GM04503 (cell line): ENCODE measurements around the gene ZFYVE27.

ENCODE experiments used
- DNase-seq: peaks from one replicate; pipeline ENCODE4 v3.0.0-alpha.2; 2012; ENCODE audit warnings: low read depth

Gene ZFYVE27

DNA sequence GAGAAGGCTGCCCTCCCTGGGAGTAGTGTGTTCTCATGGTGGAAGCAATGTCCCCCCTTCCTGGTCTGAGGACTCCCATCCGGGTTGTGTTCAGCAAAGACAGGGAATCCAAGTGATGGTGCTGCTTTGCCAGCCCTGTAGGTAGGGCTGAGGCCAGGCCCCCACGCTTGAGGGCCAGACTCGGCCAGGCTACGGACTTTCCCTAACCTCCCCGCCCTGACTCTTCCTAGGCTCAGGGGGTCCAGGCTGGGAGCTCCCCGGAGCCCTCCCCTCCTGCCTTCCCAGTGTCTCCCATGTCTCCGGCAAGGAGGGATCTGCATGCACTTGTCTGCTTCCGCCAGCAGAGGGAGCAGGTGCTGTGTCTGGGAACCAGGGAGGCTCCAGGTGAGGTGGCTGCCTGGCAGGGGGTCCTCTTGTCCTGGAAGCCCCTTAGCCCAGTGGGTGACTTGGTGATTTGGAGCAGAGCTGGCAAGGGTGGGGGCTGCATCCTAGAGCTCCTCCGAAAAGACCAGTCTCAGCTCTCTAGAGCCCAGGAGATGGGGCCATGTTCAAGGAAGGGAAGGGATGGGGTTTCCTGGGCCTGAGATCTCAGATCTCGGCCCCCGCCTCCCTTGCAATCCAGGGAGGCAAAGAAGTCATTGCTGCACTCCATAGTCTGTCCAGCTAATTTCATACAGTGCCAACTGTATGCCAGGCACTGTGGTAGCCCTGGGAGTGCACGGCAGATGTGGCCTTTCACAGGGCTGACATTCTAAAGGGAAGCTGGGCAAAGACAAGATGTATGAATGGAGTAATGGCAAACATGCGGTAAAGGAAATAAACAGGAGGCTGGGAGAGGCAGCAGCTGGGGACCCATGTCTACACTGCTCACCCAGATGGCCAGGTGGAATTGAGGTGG is 55.1 kb downstream of the ZFYVE27 start:
- DNase-seq: no peak

- DNase-seq: no peak
Observed at GRCh38 chr10:97795886-97796285, 59.0 kb downstream of the ZFYVE27 start.

GRCh38 chr10:97796651-97797050 is 59.7 kb downstream of the ZFYVE27 start:
- DNase-seq: no peak

DNA sequence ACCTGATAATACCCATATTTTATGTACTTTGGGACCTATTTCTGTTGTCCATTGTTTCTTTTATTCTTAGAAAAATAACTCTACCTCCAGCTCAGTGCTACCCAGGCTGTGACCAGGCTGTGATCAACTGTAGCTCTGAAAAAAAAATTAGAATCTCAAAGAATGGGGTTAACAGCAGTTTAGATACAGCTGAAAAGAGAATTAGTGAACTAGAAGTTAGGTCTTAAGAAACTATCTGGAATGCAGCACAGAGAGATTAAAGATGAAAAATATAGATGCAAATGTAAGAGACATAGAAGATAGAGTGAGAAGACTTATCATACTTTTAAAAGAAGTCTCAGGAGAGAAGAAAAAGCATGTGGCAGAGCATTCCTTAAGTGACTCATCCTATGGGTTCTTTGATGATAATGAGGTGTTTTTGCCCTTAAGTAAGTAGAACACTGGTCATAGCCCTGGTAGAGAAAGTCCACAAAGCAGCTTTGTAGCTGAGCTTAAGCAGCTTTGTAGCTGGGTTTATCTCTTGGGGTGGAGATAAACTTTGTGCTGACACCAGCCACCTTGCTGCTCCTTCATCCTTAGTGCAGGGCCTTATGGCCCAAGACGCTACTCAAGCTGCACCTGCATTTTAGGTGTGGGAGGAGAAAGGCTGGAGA is 62.2 kb downstream of the ZFYVE27 start:
- no peak for DNase-seq

- no peak for DNase-seq
Observed at GRCh38 chr10:97800474-97800873, 63.5 kb downstream of the ZFYVE27 start.

DNA sequence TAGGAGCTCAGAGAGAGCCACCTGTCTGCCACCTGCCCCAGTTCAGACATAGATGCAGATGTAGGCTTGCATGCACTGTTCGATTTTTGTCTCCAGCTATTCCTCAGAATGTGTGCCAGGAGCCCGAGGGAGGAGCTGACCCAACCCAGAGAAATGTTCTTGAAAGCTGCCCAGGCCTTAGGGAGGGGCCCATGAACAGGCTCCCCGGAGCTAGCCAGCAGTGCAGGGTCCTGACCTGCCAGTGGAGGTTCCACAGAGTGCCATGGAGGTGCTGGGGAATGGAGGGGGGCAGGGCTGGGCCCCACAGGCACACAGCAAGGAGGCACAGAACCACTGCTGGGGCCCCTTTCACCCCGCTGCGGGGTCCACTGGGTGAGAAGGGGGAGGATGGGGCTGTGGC is 64.5 kb downstream of the ZFYVE27 start:
- no peak for DNase-seq

DNA sequence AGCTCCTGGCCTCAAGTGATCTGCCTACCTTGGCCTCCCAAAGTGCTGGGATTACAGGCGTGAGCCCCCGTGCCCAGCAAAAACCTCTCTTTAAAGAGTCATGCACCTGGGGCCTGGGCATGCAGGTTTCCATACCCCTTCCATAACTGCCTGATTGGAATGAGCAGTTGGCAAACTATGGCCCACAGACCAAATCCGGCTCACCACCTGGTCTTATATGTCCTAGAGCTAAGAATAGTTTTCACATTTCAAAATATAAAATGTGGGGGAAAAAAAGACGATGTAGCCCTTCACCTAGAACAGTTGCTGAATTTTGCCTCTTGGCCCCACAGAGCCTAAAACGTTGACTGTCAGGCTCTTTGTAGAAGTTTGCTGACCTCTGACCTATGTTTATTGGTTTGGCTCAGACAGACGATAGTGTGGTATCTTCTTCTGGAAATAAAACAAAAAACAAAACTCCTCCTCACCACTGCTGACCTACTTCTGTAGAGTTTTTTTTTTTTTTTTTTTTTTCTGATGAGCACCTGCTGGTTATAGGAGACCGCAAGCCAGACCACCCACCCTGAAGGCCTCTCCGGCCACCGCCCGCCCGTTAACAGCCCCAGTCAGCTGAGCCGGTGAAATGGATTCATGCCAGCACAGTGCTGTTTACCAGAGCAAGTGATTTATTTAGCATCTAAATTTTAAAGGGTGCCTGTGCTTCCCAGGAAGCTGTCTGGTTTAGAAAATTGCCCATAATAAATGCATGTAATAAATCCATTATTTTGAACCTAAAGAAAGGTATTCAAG is 68.4 kb downstream of the ZFYVE27 start:
- DNase-seq: no peak

GRCh38 chr10:97805949-97806348 is 69.0 kb downstream of the ZFYVE27 start:
- no peak for DNase-seq

DNA sequence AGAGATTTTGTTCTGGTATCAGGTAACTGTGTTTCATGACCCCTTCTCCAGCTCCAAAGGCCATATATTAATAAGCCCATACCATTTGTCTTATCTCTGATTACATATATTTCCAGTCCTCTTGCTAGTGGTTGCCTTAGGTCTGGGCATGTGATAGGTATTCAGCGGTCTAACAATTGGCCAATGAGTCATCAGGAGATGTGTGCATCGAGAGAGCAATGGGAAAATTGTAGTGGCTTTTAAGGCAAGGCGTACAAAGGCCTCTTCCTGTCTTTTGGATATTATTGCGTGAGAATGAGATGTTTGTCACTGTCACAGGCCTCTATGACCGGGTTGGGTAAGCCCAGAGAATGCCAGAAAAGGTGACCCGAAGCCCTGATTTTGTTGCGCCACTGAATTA is 73.5 kb downstream of the ZFYVE27 start:
- no peak for DNase-seq
